ENCODE measurements around the gene ZFP90. TPM values are rescaled to one million over a fixed set of nuclear protein-coding genes. Genes with fewer than 3 reads are reported as not detected.
A peak's percentile ranks its signal among the peaks of the same experiment; 100 is the strongest.

The ZFP90 gene
- total RNA-seq, 6 donors from 2014 or later, result 14.3 to 33.5 (median 20.6) TPM

- ATAC-seq (ENCODE audit: low FRiP score in 2 of 2), result no peak
- Histone ChIP-seq H3K27me3 (no peaks in the 10 kb centered on the region), H3K36me3 (peaks cover 29 to 54% (median 49%) of the 10 kb centered on the region in 4 donors), H3K4me3 (no peak overlapping the region), H3K9me3 (peaks cover 91 to 100% (median 99%) of the 10 kb centered on the region in 4 donors), H3K4me1 (no peaks in the 10 kb centered on the region), H3K27ac (no peak overlapping the region)
- WGBS, 2 donors, result 97 to 99% methylated on average over 6 to 7 of the region's 7 CpGs
- TF ChIP-seq POLR2A (IDR thresholded peaks at IDR 0.05) (no peak), POLR2AphosphoS5 (IDR thresholded peaks at IDR 0.05) (no peak), EP300 (IDR thresholded peaks at IDR 0.05) (no peak)
- TF ChIP-seq, protein P1, sequence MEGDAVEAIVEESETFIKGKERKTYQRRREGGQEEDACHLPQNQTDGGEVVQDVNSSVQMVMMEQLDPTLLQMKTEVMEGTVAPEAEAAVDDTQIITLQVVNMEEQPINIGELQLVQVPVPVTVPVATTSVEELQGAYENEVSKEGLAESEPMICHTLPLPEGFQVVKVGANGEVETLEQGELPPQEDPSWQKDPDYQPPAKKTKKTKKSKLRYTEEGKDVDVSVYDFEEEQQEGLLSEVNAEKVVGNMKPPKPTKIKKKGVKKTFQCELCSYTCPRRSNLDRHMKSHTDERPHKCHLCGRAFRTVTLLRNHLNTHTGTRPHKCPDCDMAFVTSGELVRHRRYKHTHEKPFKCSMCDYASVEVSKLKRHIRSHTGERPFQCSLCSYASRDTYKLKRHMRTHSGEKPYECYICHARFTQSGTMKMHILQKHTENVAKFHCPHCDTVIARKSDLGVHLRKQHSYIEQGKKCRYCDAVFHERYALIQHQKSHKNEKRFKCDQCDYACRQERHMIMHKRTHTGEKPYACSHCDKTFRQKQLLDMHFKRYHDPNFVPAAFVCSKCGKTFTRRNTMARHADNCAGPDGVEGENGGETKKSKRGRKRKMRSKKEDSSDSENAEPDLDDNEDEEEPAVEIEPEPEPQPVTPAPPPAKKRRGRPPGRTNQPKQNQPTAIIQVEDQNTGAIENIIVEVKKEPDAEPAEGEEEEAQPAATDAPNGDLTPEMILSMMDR (IDR thresholded peaks at IDR 0.05), result no peak
- no peak for DNase-seq
These were observed 24.7 kb downstream of the ZFP90 start for GRCh38 chr16:68563631-68564381.

DNA sequence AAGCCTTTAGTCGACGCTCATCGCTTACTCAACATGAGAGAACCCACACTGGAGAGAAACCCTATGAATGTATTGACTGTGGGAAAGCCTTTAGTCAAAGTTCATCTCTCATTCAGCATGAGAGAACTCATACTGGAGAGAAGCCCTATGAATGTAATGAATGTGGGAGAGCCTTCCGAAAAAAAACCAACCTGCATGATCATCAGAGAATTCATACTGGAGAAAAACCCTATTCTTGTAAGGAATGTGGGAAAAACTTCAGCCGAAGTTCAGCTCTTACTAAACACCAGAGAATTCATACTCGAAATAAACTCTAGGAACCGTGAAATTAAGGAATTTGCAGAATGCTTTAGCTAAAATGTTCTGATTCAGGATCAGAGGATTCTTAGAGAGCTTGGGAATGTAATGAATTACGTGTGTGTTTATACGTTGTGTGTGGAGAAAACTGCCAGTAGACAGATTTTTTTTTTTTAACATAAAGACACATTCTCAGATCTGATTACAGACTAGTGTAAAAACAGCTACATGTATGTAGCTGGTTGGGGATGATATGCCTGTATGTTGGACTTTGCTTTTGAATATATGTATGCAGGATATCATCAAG is 25.4 kb downstream of the ZFP90 start:
- WGBS, 2 donors, result 97 to 98% methylated on average over 9 of the region's 9 CpGs
- peaks cover 24 to 47% (median 42%) of the 10 kb centered on the region in 4 donors for H3K36me3 ChIP-seq
- no peak for DNase-seq
- H3K27ac ChIP-seq, result no peak overlapping the region
- no peak overlapping the region for H3K4me3 ChIP-seq
- ATAC-seq (ENCODE audit: low FRiP score in 2 of 2), result no peak
- H3K27me3 ChIP-seq, result no peaks in the 10 kb centered on the region
- TF ChIP-seq POLR2A (IDR thresholded peaks at IDR 0.05) (no peak), EP300 (IDR thresholded peaks at IDR 0.05) (no peak), POLR2AphosphoS5 (IDR thresholded peaks at IDR 0.05) (no peak)
- TF ChIP-seq, protein P1 (IDR thresholded peaks at IDR 0.05), result no peak
- H3K4me1 ChIP-seq, result no peaks in the 10 kb centered on the region
- H3K9me3 ChIP-seq, result peaks cover 87 to 100% (median 99%) of the 10 kb centered on the region in 4 donors

GRCh38 chr16:68574479-68574878 is 35.4 kb downstream of the ZFP90 start:
- DNase-seq (no peak), ATAC-seq (ENCODE audit: low FRiP score in 2 of 2) (no peak)
- 96 to 97% methylated on average over 3 of the region's 3 CpGs for WGBS, 2 donors
- Histone ChIP-seq H3K36me3 (no peaks in the 10 kb centered on the region), H3K9me3 (peaks cover 56 to 97% (median 82%) of the 10 kb centered on the region in 4 donors), H3K4me1 (no peaks in the 10 kb centered on the region), H3K27me3 (no peaks in the 10 kb centered on the region), H3K27ac (no peak overlapping the region), H3K4me3 (no peak overlapping the region)
- TF ChIP-seq POLR2A (IDR thresholded peaks at IDR 0.05), result no peak
- no peak for TF ChIP-seq POLR2AphosphoS5 (IDR thresholded peaks at IDR 0.05)
- TF ChIP-seq, protein P1 (IDR thresholded peaks at IDR 0.05), result no peak
- no peak for TF ChIP-seq EP300 (IDR thresholded peaks at IDR 0.05)

DNA sequence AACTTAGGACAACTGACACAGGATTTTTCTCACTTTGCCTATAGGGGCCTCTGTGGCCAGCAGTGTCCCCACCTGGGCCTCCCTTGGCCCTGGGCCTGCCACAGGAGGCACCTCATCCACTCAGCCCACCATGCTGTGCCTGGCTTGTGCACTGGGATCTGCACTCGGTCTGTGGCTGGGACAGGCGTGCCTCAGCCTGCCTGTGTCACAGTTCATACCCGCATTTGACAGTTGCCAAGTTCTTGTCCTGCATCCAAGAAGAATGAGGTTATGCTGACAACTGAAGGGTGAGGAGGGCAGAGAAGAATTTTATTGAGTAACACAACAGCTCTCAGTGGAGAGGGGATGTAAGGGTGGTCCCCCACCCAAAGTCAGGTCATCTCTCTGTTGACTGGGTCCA is 36.0 kb downstream of the ZFP90 start:
- 93 to 100% methylated on average over 3 of the region's 3 CpGs for WGBS, 2 donors
- no peaks in the 10 kb centered on the region for H3K36me3 ChIP-seq
- H3K4me3 ChIP-seq, result no peak overlapping the region
- DNase-seq (peak in 1 of 2 donors; percentile 27), ATAC-seq (ENCODE audit: low FRiP score in 2 of 2) (no peak)
- H3K27ac ChIP-seq, result no peak overlapping the region
- peaks cover 53 to 91% (median 76%) of the 10 kb centered on the region in 4 donors for H3K9me3 ChIP-seq
- no peaks in the 10 kb centered on the region for H3K27me3 ChIP-seq
- no peaks in the 10 kb centered on the region for H3K4me1 ChIP-seq
- TF ChIP-seq, protein P1 (IDR thresholded peaks at IDR 0.05), result no peak
- no peak for TF ChIP-seq POLR2AphosphoS5 (IDR thresholded peaks at IDR 0.05)
- TF ChIP-seq POLR2A (IDR thresholded peaks at IDR 0.05), result no peak
- no peak for TF ChIP-seq EP300 (IDR thresholded peaks at IDR 0.05)
